HL-60 (cell line): ENCODE results near the gene SPATA33.

Experiments used
- GABPA ChIP-seq: IDR thresholded peaks from 2 replicates; pipeline ENCODE4 v1.6.1; 2012; ENCODE audit warnings: low read depth
- POLR2AphosphoS5 ChIP-seq: IDR thresholded peaks from 2 replicates; pipeline ENCODE4 v1.6.1; 2012; ENCODE audit warnings: low read depth
- TF ChIP-seq, protein P1 (sequence below): IDR thresholded peaks from one replicate; pipeline ENCODE4 v1.5.1; 2011; ENCODE audit warnings: low read length, control low read depth, inconsistent platforms; ENCODE audit not compliant: insufficient read depth
- TF ChIP-seq, protein P2 (sequence below): IDR thresholded peaks from 2 replicates; pipeline ENCODE4 v1.6.1; 2012; ENCODE audit warnings: low read depth; ENCODE audit not compliant: insufficient replicate concordance

DNA sequence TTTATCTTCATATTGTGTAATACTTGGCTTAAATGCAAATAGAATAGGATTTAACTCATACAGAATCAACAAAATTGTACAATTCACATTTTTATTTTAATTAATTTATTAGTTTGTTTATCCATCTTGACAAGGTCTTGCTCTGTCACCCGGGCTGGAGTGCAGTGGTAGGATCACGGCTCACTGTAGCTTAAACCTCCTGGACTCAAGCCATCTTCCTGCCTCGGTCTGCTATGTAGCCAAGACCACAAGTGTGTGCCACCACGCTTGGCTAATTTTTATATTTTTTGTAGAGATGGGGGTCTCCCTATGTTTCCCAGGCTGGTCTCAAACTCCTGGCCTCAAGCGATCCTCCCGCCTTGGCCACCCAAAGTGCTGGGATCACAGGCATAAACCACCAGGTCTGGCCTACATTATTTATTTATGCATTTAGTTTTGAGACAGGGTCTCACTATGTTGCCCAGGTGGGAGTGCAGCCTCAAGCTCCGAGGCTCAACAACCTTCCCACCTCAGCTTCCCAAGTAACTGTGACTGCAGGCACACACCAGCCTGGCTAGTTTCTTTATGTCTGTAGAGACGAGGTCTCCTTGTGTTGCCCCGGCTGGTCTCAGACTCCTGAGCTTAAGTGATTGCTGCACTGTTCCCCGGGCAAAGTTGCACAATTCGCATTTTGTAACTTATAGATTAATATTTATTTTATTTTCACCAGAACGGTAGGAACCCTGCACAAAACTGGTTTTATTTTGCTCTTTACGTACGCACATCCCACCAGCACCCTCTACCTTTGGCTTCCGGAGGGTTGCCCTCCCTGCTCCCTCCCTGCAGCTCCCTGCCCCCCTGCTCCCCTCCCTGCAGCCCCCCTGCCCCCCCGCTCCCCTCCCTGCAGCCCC, 39.3 kb upstream of the SPATA33 start:
- TF ChIP-seq, protein P1, sequence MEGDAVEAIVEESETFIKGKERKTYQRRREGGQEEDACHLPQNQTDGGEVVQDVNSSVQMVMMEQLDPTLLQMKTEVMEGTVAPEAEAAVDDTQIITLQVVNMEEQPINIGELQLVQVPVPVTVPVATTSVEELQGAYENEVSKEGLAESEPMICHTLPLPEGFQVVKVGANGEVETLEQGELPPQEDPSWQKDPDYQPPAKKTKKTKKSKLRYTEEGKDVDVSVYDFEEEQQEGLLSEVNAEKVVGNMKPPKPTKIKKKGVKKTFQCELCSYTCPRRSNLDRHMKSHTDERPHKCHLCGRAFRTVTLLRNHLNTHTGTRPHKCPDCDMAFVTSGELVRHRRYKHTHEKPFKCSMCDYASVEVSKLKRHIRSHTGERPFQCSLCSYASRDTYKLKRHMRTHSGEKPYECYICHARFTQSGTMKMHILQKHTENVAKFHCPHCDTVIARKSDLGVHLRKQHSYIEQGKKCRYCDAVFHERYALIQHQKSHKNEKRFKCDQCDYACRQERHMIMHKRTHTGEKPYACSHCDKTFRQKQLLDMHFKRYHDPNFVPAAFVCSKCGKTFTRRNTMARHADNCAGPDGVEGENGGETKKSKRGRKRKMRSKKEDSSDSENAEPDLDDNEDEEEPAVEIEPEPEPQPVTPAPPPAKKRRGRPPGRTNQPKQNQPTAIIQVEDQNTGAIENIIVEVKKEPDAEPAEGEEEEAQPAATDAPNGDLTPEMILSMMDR: no peak
- TF ChIP-seq, protein P2, sequence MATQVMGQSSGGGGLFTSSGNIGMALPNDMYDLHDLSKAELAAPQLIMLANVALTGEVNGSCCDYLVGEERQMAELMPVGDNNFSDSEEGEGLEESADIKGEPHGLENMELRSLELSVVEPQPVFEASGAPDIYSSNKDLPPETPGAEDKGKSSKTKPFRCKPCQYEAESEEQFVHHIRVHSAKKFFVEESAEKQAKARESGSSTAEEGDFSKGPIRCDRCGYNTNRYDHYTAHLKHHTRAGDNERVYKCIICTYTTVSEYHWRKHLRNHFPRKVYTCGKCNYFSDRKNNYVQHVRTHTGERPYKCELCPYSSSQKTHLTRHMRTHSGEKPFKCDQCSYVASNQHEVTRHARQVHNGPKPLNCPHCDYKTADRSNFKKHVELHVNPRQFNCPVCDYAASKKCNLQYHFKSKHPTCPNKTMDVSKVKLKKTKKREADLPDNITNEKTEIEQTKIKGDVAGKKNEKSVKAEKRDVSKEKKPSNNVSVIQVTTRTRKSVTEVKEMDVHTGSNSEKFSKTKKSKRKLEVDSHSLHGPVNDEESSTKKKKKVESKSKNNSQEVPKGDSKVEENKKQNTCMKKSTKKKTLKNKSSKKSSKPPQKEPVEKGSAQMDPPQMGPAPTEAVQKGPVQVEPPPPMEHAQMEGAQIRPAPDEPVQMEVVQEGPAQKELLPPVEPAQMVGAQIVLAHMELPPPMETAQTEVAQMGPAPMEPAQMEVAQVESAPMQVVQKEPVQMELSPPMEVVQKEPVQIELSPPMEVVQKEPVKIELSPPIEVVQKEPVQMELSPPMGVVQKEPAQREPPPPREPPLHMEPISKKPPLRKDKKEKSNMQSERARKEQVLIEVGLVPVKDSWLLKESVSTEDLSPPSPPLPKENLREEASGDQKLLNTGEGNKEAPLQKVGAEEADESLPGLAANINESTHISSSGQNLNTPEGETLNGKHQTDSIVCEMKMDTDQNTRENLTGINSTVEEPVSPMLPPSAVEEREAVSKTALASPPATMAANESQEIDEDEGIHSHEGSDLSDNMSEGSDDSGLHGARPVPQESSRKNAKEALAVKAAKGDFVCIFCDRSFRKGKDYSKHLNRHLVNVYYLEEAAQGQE: no peak
- TF ChIP-seq POLR2AphosphoS5: no peak
- TF ChIP-seq GABPA: no peak
